ENCODE data around the gene ULBP3.

DNA sequence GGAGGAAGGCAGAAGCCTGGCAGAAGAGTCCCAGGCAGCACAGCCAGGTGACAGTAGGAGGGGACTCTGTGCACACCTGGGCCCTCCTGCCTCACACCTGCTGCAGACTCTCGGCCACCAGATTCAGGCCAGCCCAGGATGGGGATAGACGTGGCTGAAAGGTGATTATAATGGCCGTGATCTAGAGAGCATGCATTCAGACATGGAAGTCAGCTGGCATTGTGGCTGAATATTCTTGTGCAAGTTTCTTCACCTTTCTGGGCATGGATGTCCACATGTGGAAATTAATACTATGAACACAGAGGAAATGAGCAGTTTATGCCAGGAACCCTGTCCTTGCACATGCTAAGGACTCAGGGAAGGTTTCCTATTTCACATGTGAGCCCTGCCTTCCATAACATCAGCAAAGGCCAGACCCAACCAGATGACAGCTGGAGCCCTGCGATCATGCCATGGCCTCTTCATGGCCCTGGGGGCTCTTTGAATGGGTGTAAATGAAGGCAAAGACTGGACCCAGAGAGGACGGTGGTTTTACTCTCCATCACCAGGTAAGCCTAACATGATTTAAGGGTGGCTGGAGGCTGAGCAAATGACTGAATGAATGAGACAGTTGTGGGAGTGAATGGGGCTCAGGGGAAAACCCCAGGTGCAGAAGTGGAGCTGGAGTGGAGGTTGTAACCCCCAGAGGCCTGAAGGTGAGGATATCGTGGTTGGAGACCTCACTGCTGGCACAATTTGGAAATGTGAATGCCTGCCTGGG is 40.9 kb downstream of the ULBP3 start:
- TF ChIP-seq EZH2phosphoT487 (IDR thresholded peaks at IDR 0.05; ENCODE audit: borderline replicate concordance): no peak
- TF ChIP-seq, protein P1, sequence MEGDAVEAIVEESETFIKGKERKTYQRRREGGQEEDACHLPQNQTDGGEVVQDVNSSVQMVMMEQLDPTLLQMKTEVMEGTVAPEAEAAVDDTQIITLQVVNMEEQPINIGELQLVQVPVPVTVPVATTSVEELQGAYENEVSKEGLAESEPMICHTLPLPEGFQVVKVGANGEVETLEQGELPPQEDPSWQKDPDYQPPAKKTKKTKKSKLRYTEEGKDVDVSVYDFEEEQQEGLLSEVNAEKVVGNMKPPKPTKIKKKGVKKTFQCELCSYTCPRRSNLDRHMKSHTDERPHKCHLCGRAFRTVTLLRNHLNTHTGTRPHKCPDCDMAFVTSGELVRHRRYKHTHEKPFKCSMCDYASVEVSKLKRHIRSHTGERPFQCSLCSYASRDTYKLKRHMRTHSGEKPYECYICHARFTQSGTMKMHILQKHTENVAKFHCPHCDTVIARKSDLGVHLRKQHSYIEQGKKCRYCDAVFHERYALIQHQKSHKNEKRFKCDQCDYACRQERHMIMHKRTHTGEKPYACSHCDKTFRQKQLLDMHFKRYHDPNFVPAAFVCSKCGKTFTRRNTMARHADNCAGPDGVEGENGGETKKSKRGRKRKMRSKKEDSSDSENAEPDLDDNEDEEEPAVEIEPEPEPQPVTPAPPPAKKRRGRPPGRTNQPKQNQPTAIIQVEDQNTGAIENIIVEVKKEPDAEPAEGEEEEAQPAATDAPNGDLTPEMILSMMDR (conservative IDR thresholded peaks at IDR 0.05; ENCODE audit: low read length): no peak
